AG04449 (cell line): ENCODE measurements around the gene DIAPH2.

ENCODE experiments used
- CTCF ChIA-PET: fragments of 350-600 bp; formaldehyde crosslinking; extraction: SDS; loops from one replicate; lab custom pipeline; 2021; ENCODE audit warnings: antibody characterized with exemption; lab: Yijun Ruan, JAX
- POLR2A ChIA-PET: fragments of 400-600, 350-600 bp; formaldehyde crosslinking; extraction: SDS; loops from one replicate; lab custom pipeline; 2020; ENCODE audit warnings: antibody characterized with exemption, inconsistent platforms; lab: Yijun Ruan, JAX
- DNase-seq: peaks from one replicate; pipeline ENCODE4 v3.0.0-alpha.2; 2010; ENCODE audit warnings: low read depth, low spot score
- H3K4me3 ChIP-seq: 2 replicates; pipeline ENCODE4 v1.5.1; 2011; ENCODE audit warnings: low read depth, mild to moderate bottlenecking, control low read depth, low read length
- TF ChIP-seq, protein P1 (sequence below): IDR thresholded peaks from one replicate; pipeline ENCODE4 v1.5.1; 2011; ENCODE audit warnings: mild to moderate bottlenecking, moderate library complexity, low read length, control low read depth, inconsistent platforms; ENCODE audit not compliant: insufficient read depth; ENCODE audit errors: missing control alignments

DIAPH2 gene

DNA sequence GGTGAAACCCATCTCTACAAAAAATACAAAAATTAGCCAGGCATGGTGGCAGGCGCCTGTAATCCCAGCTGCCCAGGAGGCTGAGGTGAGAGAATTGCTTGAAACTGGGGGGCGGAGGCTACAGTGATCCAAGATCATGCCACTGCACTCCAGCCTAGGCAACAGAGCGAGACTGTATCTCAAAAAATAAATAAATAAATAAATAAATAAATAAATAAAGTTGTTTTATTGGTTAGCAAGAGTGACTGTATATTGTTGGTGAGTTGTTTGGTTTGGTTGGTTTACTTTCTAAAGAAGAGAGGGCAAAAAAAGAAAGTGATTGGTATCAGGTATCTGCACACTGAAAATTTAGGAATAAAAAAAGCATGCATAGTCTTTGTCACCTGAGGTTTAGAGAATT is 700.0 kb downstream of the DIAPH2 start:
- H3K4me3 ChIP-seq: no peak overlapping the region
- POLR2A ChIA-PET: no interaction called here
- no peak for DNase-seq
- TF ChIP-seq, protein P1, sequence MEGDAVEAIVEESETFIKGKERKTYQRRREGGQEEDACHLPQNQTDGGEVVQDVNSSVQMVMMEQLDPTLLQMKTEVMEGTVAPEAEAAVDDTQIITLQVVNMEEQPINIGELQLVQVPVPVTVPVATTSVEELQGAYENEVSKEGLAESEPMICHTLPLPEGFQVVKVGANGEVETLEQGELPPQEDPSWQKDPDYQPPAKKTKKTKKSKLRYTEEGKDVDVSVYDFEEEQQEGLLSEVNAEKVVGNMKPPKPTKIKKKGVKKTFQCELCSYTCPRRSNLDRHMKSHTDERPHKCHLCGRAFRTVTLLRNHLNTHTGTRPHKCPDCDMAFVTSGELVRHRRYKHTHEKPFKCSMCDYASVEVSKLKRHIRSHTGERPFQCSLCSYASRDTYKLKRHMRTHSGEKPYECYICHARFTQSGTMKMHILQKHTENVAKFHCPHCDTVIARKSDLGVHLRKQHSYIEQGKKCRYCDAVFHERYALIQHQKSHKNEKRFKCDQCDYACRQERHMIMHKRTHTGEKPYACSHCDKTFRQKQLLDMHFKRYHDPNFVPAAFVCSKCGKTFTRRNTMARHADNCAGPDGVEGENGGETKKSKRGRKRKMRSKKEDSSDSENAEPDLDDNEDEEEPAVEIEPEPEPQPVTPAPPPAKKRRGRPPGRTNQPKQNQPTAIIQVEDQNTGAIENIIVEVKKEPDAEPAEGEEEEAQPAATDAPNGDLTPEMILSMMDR: no peak
- CTCF ChIA-PET: no interaction called here

DNA sequence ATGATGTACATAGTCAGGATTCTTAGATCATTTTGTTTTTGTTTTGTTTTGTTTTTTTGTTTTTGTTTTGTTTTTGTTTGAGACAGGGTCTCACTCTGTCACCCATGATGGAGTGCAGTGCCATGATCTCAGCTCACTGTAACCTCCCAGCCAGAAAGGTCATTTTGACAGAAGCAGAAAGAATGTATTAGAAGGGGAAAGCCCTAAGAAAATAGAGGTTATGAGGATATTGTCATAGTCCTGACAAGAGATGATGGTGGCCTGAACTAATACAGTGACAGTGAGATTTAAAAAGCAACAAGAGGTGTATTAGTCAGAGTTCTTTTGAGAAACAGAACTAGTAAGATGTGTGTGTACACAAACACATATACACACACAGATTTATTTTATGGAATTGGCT is 702.4 kb downstream of the DIAPH2 start:
- CTCF ChIA-PET: no interaction called here
- POLR2A ChIA-PET: no interaction called here
- TF ChIP-seq, protein P1: no peak
- no peak overlapping the region for H3K4me3 ChIP-seq
- DNase-seq: no peak

DNA sequence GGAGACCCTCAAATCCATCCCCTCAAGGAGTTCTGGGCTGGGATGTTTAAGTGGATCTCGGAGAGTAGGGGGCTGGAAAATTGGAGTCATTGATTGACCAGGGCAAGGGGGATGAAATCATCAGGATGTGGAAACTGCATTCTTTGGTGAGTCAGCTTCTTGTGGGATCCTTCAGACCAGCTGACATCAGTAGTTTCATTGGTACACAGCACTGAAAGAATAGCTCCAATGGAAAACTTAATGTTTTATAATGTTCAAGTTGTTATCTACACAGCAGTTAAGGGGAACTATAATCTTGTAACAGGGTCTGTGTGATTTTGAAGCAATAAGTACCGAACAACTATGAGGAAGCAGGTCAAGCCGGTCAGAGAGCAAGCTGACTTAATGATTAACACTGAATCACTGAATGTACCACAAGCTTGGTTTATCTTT is 705.1 kb downstream of the DIAPH2 start:
- CTCF ChIA-PET: no interaction called here
- DNase-seq: no peak
- H3K4me3 ChIP-seq: no peak overlapping the region
- POLR2A ChIA-PET: no interaction called here
- TF ChIP-seq, protein P1: no peak

DNA sequence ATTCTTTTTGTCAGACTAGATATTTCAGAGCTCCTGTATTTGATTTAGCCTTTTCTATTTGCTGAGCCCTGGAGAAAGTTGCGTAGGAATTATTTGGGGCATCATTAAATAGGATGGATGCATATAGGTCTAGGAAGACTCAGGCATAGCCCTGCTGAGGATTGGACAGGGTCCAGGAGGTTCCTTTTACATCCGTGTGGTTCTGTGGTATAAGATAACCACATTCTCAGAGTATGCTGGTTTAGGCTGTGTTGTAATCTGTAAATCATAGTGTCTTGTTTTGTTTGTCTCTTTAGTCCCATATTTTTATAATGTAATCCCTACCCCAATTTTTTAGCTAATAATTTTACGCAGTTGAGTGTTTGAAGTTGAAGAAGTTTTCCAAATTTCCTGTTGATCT is 712.7 kb downstream of the DIAPH2 start:
- no peak for DNase-seq
- CTCF ChIA-PET: no interaction called here
- TF ChIP-seq, protein P1: no peak
- POLR2A ChIA-PET: no interaction called here
- H3K4me3 ChIP-seq: no peak overlapping the region

DNA sequence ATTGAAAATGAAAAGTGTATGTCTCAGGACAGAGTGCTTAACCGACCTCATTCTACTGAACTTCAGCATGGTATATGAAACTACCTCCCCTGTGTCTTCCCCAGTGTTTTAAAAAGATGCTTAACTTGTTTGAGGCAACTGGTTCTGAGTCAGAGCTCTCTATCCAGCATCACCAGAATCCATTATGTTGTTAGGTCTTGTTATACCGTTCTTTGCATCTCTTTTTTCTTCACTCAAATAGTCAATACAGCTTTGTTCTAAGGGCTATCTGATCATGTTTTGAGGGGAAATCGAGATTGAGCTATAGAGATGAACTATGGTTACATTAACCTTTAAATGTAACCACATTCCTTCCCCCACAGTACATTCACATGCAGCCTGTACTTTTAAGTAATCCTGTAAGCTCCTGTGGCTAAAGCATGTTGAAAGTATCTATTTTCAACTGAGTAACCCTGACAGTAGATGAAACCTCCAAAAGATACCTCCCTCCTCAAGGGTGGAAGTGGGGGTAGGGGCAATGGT is 713.4 kb downstream of the DIAPH2 start:
- POLR2A ChIA-PET: no interaction called here
- TF ChIP-seq, protein P1: no peak

DNA sequence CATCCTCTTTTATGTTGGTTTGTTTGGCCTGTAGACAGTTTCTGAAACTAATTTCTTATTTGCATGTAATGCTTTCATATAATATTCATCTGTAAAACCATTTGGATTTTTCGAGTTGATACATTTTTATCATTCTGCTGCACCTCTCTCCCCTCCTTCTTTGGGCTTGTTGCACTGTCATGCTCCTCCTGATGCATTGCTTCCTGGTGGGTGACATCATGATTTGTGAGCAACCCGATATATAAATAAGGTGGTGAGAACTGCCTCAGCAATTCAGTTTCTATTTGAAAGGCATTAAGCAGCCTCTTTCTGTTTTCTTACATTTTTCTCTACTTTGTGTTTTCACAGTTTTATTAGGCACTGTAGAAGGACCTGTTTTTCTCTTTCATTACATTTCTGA is 714.8 kb downstream of the DIAPH2 start:
- H3K4me3 ChIP-seq: no peak overlapping the region
- no peak for DNase-seq
- TF ChIP-seq, protein P1: no peak
- CTCF ChIA-PET: no interaction called here
- POLR2A ChIA-PET: no interaction called here

More for the DNA sequence above, 713.4 kb downstream of the DIAPH2 start:
- no peak overlapping the region for H3K4me3 ChIP-seq
- CTCF ChIA-PET: interaction anchor here (0.6 kb wide), 1 partner anchor 130 kb away, joined by 3 read pairs; no protein-coding TSS in a partner anchor
- no peak for DNase-seq
